Measurements from ENCODE around the gene TBC1D22A.

The TBC1D22A gene

DNA sequence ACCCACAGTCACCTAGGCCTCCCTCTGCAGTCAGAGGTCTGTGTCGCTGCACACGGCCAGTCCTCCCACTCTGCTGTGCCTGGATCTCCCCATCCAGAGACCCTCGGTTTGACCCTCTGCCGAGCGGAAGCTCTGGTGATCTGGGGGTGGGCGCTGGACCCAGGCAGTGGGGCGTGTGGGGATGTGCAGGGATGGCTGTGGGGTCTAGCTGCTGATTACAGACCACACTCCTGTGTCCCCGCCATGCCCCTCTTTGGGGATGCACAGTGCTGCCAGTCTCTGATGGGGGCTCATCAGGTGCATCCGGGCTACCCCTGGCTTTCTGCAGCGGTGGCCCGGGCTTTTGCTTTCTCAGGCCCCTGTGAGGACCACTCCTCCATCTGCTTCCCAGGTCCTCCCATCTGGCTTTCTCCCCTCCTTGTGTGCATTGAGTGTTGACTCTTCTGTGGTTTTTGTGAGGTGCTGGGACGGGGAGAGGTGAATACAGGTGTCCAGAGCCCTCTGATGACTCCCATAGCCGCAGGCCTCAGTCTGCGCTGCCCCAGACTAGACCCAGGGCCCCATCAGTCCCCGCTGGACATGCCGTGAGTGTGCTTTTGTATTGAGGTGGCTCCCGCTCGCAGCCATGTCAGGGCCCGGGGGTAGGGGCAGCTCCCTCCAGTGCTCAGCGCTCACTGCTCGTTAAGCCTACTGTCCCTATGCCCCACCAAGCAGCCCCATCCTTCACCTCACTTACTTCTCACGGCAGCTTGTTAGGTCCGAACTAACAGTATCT, 251.6 kb downstream of the TBC1D22A start:
- no peak for DNase-seq (ENCODE audit: low read depth in 3 of 3)

DNA sequence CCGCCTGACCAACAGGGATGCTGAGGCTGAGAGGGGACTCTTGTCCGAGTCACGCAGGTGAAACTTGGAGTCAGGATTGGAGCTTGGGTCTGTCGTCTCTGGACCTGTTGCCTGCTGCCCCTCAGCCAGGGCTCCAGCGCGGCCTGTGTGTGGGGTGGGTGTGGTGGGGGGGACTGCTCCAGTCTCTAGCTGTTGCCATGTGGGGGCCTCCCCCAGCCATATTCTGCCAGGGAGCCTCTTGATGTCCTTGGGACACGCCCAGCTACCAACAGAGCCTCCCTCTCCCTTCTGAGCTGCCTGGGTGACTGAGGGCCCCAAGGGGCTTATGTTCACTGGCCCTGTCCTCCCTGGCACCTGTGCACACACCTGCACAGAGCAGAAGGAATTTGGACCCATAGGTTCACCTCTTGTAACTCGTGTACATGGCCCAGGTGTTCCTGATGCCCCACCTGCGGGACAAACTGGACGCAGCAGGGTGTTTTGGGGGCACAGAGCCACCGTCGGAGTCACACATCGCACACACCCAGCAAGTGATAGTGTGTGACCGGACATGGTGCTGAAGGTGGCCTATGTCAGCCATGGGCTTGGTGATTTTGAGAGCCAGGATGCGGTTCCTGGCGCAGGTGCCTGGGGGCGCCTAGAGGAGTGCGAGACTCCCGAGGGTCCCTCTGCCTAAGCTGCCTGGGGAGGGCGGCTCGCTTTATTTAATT, 252.3 kb downstream of the TBC1D22A start:
- no peak for DNase-seq (ENCODE audit: low read depth in 3 of 3)

DNA sequence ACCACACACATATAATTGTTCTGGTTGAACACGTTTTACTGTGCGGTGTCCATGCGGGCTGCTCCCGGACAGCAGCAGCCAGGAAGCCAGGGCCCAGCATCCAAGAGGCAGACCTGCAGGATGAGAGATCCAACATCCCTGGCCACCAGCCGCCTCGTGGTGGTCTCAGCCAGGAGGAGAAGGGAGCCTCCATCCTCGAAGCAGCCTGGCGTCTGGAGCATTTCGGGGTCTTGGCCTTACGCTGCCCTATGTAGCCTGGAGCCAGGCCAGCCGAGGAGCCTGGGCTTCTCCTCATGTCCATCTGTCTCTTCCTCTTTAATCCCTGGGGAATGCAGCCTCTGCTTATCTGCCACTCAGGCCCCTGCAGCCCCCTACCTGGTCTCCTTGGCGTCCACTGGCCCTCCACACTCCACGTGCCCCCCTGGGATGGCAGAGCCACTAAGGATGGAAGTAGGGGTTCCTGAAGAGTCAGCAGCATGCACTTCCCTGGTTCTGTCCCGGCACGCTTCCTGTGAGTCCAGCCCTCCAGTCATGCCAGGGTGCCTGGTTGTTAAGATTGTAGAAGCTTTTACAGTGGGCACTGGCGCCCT, 253.2 kb downstream of the TBC1D22A start:
- DNase-seq (ENCODE audit: low read depth in 3 of 3), result no peak

DNA sequence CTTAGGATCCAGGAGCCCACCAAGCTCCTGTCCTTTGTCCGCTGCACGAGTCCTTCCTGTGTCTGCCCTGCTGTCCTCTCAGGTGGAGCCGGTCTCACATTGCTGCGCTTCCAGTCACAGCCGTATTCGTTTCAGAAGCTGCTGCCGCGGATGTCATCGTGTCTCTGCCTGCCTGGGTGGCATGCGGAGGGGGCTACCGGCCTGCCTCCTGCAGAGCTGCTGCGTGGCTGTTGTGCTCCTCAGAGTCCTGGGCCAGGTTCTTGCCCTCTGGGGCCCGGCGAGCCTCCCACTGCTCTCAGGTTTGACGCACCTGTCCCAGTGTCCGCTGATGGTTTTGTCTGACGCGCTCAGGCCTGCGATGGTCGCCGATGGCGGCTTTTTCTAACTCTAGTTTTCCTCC, 254.2 kb downstream of the TBC1D22A start:
- DNase-seq (ENCODE audit: low read depth in 3 of 3), result no peak

DNA sequence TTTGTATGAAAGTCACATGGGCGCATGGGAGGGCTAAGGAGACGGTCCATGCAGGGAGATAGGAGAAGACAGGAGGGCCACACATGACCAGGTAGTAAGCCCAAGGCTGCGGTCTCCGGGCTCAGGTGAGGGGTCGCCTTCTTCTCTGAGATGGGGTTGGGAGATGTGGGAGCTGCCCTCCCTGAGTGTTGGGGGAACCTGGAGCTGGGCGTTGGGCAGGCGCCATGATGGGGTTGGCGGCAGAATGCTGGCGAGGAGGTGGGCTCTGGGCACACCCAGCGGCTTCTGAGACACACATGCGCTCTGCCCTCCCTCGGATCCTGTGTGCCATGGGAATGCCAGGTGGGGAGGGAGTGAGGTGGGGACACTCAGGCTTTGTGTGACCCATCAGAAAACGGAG, 254.8 kb downstream of the TBC1D22A start:
- DNase-seq (ENCODE audit: low read depth in 3 of 3), result no peak

DNA sequence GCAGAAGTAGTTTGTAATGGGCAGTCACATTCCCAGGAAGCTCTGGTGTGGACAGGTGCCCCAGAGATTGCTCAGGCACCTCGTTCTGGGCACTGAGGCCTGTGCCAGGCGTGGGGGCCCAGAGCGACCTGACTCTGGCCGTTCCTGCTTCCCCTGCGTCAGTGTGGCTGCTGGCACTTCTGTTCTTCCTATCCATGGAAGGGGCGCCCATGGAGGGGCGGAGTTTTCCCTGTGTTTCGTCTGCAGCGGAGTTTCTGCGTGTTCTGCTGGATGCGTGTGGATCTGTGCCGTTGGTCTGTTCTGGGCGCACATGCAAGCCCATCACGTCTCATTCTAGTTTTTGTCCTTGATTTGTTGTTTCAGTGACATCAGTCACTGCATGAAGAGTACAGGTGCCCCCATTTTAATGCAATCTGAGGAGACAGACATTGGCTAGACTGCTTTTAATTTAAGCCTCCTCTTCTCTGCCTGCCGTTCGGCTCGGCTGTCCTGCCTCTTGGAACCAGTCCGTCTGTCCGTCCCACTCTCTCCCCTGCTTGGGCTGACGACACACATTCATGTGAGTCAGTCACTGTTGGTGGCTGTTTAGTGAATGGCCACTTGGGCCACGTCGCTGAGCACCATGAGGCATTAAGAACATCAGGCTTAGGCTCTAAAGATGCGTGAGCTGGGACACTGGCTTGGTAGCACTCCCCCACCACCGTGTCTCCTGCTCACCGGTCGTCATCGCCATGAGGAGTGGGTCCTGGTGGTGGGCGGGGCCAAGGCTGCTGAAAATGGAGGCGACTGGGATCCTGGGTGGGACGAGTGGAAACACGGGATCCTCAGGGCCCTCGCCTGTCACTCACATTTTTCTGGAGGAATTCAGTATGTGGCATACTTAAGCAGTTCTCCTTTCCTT, 255.8 kb downstream of the TBC1D22A start:
- no peak for DNase-seq (ENCODE audit: low read depth in 3 of 3)

DNA sequence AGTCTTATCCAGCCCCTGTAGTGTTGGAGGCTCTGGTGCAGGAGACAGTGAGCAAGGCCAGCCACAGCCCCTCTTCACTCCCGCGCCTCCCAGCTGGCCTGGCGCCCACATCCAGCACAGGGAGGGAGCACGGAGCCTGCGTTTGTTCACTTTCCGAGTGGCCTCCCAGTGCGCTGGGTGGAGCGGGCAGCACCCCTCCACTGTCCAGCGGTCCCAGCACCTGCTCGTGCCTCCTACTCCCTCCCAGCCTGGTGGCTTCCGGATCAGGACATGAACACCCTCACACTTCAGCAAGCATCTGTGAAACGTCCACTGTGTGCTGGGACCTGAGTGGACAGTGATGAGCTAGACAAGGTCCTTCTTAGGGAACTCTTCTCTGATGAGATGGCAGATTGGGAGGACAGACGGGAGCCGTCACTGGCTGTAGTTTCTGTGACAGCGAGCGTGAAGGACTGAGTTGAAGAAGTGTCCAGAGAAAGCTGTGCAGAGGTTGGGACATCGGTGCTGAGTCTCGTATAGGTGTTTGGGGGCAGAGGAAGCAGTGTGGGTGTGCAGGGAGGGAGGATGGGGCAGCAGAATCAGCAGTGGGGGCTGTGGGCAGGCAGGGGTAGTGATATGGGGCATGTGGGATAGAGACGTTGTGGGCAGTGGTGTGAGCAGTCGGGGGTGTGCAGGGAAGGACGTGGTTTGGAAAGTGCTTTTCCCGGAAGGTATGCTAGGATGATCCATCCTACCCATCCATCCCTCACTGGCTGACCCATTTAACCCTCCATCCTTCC, 256.8 kb downstream of the TBC1D22A start:
- DNase-seq (ENCODE audit: low read depth in 3 of 3), result no peak

DNA sequence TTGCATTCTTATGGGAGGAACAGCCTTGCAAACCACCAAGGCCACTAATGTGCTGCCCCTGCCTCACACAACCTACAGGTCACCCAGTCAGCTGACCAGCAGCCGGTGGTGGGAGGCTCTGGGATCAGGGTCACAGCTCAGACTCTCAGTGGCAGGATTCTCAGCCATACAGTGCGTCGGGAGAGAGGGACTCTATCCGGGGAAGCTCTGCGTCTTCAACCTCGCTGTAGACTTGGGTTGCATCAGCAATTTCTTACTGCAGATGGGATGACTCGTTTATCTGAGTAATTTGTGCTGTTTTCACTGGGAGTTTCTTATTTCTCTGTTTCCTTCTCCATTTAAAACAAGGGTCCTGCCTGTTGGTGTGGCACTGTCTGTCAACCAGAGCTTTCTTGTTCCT, 257.7 kb downstream of the TBC1D22A start:
- no peak for DNase-seq (ENCODE audit: low read depth in 3 of 3)

DNA sequence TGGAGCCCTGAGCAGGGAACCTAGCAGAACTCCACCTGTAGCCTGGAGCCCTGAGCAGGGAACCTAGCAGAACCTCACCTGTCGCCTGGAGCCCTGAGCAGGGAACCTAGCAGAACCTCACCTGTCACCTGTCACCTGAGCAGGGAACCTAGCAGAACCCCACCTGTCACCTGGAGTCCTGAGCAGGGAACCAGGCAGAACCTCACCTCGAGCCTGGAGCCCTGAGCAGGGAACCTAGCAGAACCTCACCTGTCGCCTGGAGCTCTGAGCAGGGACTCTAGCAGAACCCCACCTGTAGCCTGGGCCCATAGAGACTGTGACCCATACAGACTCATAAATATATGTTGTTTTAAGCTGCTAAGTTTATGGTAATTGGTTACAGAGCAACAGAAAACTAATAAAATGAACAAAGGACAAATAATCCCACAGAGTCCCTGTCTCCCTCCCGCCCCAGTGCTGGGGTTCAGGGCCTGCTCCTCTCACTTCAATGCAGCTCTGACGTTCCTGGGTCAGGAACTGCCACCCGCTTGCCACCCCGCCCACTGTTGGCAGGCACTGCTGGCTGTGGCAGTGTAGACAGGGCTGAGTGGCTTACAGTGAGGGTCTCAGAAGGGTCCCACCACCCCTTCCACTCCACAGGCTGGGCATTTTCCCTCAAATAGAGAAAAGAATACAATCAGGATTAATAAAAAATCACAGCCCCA, 259.1 kb downstream of the TBC1D22A start:
- no peak for DNase-seq (ENCODE audit: low read depth in 3 of 3)

DNA sequence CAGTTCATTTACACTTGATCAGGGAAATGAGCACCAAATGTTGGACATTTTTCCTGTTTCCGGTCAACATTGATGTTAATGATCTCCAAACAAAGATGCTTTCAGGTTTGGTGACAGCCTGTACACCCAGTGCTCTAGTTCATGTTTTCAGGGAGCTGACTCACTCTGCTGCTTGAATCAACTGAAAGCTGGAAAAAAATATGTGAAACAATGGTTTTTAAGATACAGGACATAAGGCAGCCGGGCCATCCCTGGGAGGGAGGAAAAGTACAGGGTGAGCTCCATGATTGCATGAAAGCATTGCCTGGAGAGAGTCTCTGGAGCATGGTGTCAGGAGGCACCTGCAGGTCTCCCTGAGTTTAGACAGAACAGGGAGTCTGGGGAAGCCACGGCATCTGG, 259.6 kb downstream of the TBC1D22A start:
- no peak for DNase-seq (ENCODE audit: low read depth in 3 of 3)

DNA sequence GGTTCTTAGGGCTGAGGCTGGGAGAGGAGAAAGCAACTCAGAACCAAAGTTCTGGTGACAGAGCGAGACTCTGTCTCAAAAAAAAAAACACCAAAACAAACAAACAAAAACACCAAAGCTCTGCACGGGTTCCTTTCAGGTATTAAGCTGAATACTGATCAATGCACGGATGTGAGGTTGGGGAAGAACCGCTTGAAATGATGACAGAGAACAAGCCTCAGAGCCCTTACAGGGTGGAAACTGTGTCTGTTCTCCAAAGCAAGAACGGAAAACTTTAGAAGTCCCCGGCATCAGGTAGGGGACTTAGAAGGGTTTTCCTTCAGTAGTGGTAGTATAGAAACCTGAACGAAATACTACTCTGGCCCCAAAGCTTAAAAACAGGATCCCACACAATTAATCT, 260.0 kb downstream of the TBC1D22A start:
- DNase-seq (ENCODE audit: low read depth in 3 of 3), result no peak

DNA sequence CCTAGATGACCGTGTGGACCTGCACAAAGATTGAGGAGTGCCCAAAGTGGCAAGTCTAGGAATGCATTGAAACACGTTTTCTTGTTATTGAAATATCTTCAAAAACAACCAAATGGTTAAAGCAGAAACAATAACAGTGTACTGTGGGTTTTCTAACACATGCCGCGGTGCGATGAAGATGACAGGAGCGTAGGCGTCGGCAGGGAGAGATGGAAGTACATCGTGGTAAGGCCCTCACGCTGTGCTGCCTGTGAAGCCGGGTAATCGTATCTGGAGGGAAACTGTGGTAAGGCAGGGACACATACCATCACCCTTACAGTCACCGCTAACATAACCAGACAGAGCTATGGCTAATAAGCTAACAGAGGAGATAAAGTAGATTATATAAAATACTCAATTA, 261.4 kb downstream of the TBC1D22A start:
- DNase-seq (ENCODE audit: low read depth in 3 of 3), result no peak

DNA sequence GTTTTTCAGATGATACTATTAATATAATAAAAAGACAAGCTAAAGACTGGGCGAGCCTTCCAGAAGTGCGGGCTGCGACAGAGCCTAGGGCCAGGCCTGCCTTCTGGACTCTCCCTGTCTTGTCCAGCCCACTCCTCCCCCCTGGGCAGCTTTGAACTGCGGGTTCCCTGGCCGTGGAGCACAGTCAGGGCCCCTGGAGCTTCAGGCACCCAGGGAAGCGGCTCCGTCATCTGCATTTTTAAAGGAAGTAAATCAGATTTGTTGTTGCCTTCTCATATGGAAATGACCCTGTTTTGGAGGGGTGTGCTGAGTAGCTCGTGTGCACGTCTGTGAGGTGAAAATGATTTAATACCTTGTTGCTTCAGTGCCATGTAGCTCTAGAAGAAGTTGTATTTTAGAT, 265.3 kb downstream of the TBC1D22A start:
- no peak for DNase-seq (ENCODE audit: low read depth in 3 of 3)

DNA sequence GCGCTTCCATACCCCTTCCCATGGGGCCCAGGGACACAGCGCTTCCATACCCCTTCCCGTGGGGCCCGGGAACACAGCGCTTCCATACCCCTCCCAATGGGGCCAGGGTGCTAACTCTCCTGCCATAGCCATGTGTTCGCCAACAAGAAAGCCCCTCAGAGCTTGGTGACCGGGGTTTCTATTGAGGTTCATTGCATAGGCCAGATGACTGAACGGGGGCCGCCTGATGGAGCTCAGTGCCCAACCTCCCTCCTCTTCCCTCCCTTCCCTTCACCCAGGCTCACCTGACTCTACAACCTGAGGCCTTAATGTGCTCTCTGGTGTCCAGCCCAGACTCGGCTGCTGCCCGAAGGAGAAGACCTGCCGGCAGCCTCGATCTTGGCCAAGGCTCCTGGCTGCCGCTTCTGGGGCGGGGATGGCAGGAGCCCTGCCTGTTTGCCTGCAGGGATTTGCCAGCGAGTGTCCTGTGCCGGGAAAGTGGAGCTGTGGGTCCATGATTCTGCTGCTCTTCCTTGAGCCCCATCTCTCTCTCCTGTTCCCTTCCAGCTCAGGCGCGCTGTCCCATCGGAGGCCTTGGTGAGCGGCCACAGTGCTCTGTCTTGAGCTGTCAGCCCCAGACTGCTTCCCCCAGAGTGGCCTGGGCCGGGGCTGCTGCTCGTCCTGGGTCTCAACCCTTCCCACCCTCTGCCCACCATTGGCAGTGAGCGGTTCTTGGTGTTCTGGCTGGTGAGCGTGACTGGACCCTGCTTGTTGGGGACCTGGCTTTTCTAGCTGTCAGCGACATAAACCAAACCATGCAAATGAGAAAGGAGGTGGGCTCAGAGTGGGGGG, 267.0 kb downstream of the TBC1D22A start:
- no peak for DNase-seq (ENCODE audit: low read depth in 3 of 3)

DNA sequence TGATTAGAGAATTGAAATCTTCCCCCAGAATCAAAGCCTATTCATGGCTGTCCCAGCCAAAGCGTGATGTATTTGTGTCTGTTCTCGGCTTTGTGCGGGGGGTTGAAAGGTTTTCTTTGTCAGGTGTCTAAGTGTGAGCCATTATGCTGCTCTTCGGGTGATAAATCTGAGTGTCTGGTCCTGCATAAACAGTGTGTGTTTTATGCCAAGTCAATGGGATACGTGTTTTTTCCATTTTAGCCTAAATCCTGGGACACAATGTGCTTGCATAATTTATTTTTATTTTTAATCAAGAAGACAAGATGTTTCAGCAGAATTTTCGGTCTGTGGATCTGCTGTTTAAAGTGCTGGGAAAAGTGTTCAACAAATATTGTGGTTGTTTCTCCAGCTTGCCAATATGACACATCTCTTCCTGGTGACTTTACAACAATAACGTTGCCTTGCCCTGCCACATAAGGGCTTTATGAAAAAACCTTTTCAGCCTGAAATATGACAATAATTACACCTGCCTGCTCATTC, 267.8 kb downstream of the TBC1D22A start:
- no peak for DNase-seq (ENCODE audit: low read depth in 3 of 3)

DNA sequence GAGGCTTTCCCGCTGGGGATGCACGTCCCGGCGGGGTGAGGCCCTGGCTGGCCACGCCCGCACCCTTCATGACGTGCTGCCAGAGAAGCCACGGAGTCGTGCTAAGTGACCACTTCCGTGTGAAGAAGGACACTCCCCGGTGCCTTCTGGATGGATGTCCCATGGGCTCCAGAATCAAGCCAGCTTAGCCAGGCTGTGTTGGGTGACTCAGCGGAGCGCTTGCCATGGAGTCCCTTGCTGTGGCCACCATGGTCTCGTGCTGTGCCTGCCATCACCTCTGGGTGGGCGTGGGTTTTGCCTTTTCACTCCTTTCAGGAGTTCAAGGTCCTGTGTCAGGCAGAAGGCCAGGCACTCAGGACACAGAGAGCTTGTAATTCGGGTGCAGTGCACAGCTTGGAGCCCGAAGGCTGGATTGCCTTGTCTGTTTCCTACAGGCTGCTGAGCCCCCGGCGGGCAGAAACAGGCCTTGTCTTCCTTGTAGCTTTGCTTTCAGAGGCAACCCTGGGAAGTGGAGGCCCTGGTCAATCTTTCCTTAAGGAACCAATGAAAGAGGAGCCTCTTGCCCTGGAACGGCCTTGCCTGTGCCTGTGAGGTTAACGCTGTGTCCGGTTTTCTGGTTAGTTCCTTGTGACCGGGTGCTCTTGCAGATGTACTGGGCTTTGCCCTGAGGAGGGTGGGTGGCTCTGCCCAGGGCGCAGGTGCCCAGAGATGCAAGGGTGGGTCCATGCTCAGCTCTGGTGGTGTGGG, 268.6 kb downstream of the TBC1D22A start:
- no peak for DNase-seq (ENCODE audit: low read depth in 3 of 3)

DNA sequence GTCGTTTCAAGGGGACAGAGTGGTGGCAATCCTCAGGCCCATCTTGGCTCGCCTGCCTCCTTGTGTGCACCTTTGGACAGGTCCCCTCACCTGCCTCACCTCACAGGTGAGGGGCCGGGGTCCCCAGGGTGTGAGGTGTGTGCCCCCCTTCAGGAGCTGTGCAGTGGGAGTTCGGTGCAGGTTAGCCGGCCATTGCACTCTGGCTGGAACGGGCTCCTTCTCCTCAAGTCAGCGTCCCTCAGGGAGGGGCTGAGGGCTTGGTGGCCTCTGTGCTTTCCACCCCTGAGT, 269.1 kb downstream of the TBC1D22A start:
- DNase-seq (ENCODE audit: low read depth in 3 of 3), result no peak

DNA sequence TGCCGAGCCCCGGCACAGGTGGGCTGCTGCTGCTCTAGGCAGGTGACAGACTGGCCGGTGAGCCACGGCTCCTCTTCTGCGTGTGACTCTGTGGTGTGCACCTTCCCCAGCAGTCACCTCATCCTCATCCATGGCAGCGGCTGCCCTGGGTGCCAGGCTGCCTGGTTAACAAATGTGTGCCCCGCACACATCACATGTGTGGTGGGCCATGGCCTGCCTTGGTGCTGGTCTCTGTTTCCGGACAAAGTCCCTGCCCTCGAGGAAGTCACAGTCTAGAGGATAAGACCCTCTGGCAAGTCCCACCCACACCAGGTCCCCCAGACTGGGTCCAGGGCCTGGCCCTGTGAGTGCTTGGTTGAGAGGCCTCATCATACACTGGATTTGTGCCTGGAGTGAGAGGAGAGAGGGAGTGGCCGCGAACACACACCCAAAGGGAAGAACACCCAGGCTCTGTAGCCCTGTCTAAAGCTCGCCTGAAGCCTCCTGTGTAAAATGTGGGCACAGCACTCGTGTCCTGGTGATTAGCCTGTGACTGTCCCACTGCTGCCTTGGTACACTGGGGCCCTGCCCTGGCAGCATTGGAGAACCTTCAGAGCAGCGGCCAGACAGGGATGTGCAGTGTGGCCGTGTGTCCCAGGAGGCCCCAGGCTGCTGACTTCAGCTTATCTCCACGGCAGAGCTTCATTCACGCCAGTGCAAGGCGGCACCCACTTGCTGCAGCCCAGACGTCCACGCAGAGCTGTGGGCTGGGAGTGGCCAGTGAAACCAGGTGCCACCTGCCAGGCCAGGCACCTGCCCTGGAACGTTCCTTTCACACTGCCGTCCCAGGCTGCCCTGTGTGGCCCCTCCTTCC, 269.9 kb downstream of the TBC1D22A start:
- DNase-seq (ENCODE audit: low read depth in 3 of 3), result no peak

Data from stimulated activated CD4-positive, alpha-beta T cell treated with anti-CD3 and anti-CD28 coated beads, TNF-alpha, amount 100 ng/mL, for 48 hours (primary cell).